DND-41 (cell line): Measurements from ENCODE around the gene MAN2B1.

Source experiments
- CTCF ChIP-seq: IDR thresholded peaks from 2 replicates; pipeline ENCODE4 v1.5.1; 2012; ENCODE audit warnings: borderline replicate concordance, low read length, moderate library complexity, mild to moderate bottlenecking; ENCODE audit not compliant: poor library complexity, severe bottlenecking; ENCODE audit errors: extremely low read depth
- EZH2 ChIP-seq: IDR thresholded peaks from 3 replicates; pipeline ENCODE4 v1.6.1; 2012; ENCODE audit warnings: borderline replicate concordance, low read depth, mild to moderate bottlenecking, moderate library complexity, low read length, inconsistent platforms; ENCODE audit not compliant: severe bottlenecking

- TF ChIP-seq CTCF: no peak
- no peak for TF ChIP-seq EZH2
These were observed 39.8 kb upstream of the MAN2B1 start for GRCh38 chr19:12706332-12706718.
